DMS53 treated with DMSO at 0.1 percent for 48 hours (cell line): ENCODE data around the gene PSMB9.
A peak's percentile ranks its signal among the peaks of the same experiment; 100 is the strongest.
"Not testable (repeated sequence)": the region's sequence is repeated elsewhere in the genome, so short reads cannot be mapped to it uniquely, and the experiment has no call there.

Experiments used
- DNase-seq: peaks from one replicate; lab custom pipeline; 2025; ENCODE audit not compliant: unreplicated experiment; lab: John Stamatoyannopoulos, UW

PSMB9 gene

GRCh38 chr6:32858194-32858593, 4.2 kb downstream of the PSMB9 start:
- no peak for DNase-seq

- no peak for DNase-seq
These were observed 6.7 kb downstream of the PSMB9 start for GRCh38 chr6:32860674-32861073.

DNA sequence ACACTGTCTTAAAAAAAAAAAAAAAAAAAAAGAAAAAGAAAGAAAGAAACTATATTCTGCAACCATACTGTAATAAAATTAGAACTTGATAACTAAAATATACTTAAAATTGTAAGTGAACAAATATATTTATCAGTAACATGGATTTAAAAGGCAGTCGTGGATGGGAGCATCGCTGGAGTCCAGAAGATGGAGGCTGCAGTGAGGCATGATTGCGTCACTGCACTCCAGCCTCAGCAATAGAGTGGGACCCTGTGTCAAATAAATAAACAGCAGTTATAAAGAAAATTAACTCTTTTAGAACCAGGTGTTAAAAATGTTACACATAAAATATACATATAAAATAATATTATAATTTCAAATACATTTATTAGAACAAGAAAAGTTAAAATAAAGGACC, 8.7 kb downstream of the PSMB9 start:
- DNase-seq: no peak

GRCh38 chr6:32865724-32866443, 11.9 kb downstream of the PSMB9 start:
- DNase-seq: no peak

DNA sequence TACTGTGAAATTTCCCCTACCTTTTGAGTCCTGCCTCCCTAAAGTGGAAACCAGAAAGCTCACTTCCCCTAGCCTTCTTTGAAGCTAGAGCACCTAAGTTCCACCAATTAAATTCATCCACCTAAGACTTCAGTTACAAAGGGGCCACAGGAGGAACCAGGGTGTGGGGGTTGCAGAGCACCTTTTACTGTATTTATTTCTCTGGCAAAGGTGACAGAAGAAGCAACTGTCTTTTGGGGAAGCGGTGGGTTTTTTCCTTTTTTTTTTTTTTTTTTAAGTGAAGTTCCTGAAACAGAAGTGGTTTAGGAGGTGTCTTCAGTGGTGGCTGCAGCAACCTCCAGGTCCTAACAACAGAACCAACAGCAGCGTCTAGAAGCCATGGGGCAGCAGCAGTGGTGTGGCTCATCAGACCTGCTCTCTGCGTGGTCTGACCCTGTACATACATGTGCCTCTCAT, 13.1 kb downstream of the PSMB9 start:
- no peak for DNase-seq

GRCh38 chr6:32867554-32868256, 13.7 kb downstream of the PSMB9 start:
- DNase-seq: no peak

DNA sequence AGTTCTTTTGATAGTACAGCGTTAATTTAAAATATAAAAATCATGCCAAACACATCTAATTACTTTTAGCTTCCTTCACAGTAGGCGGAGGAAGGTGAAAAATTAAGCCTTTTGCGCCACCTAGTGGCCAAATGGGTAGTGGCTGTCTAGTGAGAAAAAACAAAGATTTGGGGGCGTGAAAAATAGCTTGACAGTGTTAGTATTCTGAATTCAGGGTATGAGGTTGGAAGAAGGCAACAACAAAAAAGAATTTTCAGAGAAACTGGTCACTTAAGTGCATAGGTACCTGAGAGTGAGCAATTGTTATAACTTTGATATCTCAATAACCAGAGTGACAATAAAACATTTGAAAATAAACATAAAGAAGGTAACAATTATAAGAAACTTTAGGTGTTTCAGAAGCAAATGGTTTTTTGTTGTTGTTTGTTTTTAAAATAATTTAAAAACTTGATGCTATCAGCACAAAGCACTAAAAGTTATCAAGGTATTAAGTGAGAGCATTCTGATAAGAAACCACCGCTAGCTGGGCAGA, 14.3 kb downstream of the PSMB9 start:
- peak; percentile 36 for DNase-seq

GRCh38 chr6:32873947-32874346, 20.0 kb downstream of the PSMB9 start:
- not testable (repeated sequence) for DNase-seq

GRCh38 chr6:32876603-32877002, 22.6 kb downstream of the PSMB9 start:
- DNase-seq: no peak

GRCh38 chr6:32879691-32880090, 25.7 kb downstream of the PSMB9 start:
- no peak for DNase-seq

DNA sequence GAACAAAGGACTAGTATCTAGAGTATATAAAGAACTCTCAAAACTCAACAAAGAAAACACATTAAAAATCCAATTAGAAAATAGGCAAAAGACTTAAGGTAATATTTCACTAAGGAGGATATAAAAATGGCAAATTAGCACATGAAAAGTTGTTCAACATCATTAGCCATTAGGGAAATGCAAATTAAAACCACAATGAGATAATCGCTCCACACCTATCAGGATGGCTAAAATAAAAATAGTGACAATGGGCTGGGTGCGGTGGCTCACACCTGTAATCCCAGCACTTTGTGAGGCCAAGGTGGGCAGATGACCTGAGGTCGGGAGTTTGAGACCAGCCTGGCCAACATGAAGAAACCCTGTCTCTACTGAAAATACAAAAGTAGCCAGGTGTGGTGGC, 27.0 kb downstream of the PSMB9 start:
- not testable (repeated sequence) for DNase-seq

- DNase-seq: no peak
These were observed 28.9 kb downstream of the PSMB9 start for GRCh38 chr6:32882879-32883250.

GRCh38 chr6:32883789-32884188, 29.8 kb downstream of the PSMB9 start:
- no peak for DNase-seq

- DNase-seq: peak; percentile 58
These were observed 31.8 kb downstream of the PSMB9 start for GRCh38 chr6:32885698-32886286.

GRCh38 chr6:32886681-32887383, 32.8 kb downstream of the PSMB9 start:
- DNase-seq: no peak

- DNase-seq: no peak
These were observed 33.6 kb downstream of the PSMB9 start for GRCh38 chr6:32887616-32888015.

DNA sequence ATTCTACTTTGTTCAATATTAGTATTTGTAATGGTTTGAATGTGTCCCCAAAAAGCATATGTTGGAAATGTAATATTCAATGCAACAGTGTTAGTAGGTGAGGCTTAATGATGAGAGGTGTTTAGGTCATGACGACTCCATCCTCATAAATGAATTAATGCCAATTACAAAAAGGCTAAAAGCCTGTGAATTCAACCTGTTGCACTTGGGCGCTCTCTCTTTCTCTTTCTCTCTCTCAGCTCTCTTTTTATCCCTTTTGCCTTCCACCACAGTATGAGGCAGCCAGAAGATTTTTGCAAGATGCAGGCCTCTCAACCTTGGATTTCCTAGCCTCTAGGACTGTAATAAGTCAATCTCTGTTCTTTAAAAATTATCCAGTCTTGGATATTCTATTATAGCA, 34.6 kb downstream of the PSMB9 start:
- no peak for DNase-seq

- no peak for DNase-seq
These were observed 35.5 kb downstream of the PSMB9 start for GRCh38 chr6:32889533-32889932.

GRCh38 chr6:32890831-32891230, 36.8 kb downstream of the PSMB9 start:
- no peak for DNase-seq

DNA sequence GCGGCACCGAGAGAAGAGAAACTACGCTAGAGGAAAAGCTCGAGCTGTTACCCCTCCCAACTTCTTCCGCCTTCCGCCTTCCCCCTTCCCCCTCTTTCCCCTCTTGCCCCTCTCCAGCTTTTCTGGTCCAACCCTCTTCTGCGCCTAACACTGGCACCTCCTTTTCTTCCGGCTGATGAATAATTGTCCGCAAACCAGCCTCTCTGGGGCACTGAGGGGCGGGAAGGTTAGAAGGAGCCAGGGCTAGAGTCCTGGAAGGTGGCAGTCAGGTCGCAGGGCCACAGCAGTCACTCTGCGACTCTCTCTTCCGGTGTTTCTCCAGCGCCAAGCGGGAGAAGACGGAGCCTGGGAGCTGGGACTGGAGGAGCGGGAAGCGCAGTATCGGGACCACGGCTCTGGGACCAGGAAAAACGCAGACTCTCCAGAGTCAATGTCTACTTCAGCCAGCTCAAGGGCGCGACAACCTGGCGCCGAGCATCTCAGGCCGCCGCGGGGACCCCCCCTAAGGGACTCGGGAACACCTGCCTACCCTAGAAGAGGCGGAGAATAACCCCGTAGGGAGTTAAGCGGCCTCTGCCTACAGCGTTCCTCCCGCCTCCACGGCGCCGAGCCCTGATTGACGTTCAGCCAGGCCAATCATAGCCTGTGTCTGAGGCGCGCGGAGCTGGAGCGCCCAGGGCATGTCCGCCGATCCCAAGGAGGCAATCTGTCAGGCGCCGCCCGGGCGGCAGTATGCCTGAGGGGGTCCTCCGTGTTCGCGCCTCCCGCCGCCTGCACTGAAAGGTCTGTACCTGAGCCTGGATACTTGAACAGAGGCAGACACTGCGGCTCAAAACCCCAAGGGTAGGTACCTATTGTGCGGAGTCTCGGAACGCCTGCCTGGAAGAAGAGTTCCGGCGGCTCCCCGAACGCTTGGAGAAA, 40.4 kb downstream of the PSMB9 start:
- DNase-seq: peak; percentile 91
